Measurements from ENCODE around the gene C1QTNF9. TPM values are rescaled to one million over a fixed set of nuclear protein-coding genes. Genes with fewer than 3 reads are reported as not detected.

C1QTNF9 gene
- total and polyA plus RNA-seq, 2 donors (not counting 3 experiments of a cell fraction or from before 2014, with no cell fraction given), result not detected

GRCh38 chr13:24356270-24356669 lies 46.9 kb downstream of the C1QTNF9 start:
- TF ChIP-seq FOS (IDR thresholded peaks at IDR 0.05; ENCODE audit: borderline replicate concordance, insufficient read depth, low read length), result no peak
- TF ChIP-seq JUN (IDR thresholded peaks at IDR 0.05; ENCODE audit: borderline replicate concordance, insufficient read depth, insufficient read length, low read depth), result no peak
- no peak for TF ChIP-seq GATA2 (IDR thresholded peaks at IDR 0.05; ENCODE audit: insufficient read depth, insufficient read length, low read depth, low read length)
- TF ChIP-seq POLR2AphosphoS5 (IDR thresholded peaks at IDR 0.05; ENCODE audit: insufficient read depth, low read depth, low read length), result no peak
- no peak for TF ChIP-seq POLR2A (IDR thresholded peaks at IDR 0.05; ENCODE audit: low read depth, low read length)
- no peak for TF ChIP-seq MAX (IDR thresholded peaks at IDR 0.05; ENCODE audit: insufficient read depth, insufficient read length)
- no peak for TF ChIP-seq CTCF (IDR thresholded peaks at IDR 0.05; ENCODE audit: extremely low read depth in 1 of 2, insufficient read depth in 1 of 2, low read depth in 1 of 2, low read length in 2 of 2)
- TF ChIP-seq EZH2 (IDR thresholded peaks at IDR 0.05; ENCODE audit: borderline replicate concordance, low read depth, low read length, severe bottlenecking), result no peak
- TF ChIP-seq MYC (IDR thresholded peaks at IDR 0.05; ENCODE audit: low read depth, low read length), result no peak
- Histone ChIP-seq H3K9ac (replicated peaks; ENCODE audit: extremely low read depth, insufficient read depth, low read length) (no peak overlapping the region), H3K27me3 (ENCODE audit: control insufficient read depth in 2 of 2, insufficient read depth in 2 of 2, low read length in 2 of 2) (no peaks in the 10 kb centered on the region), H3K79me2 (ENCODE audit: control insufficient read depth, insufficient read depth, low read length) (no peaks in the 10 kb centered on the region), H3K36me3 (ENCODE audit: control insufficient read depth in 2 of 2, extremely low read depth in 1 of 2, insufficient read depth in 2 of 2, low read length in 2 of 2) (no peaks in the 10 kb centered on the region), H4K20me1 (replicated peaks; ENCODE audit: control insufficient read depth, extremely low read depth, insufficient read depth, low read length) (no peaks in the 10 kb centered on the region), H3K4me2 (ENCODE audit: insufficient read depth, low read length) (no peak overlapping the region), H3K9me1 (replicated peaks; ENCODE audit: control insufficient read depth, extremely low read depth, insufficient read depth, low read length) (no peaks in the 10 kb centered on the region), H3K9me3 (replicated peaks; ENCODE audit: control insufficient read depth, insufficient read depth, low read length) (no peaks in the 10 kb centered on the region), H3K4me3 (replicated peaks in 1 of 3; ENCODE audit: insufficient read depth in 1 of 3, low read depth in 1 of 3, low read length in 3 of 3) (no peak overlapping the region), H3K27ac (ENCODE audit: insufficient read depth, low read depth, low read length) (no peak overlapping the region), H2AFZ (ENCODE audit: low read depth, low read length) (no peak overlapping the region), H3K4me1 (ENCODE audit: control insufficient read depth, extremely low read depth, insufficient read depth, low read length) (no peaks in the 10 kb centered on the region)
- dilution Hi-C loops (cut with MboI; ENCODE audit: extremely low pct_ligation_motif_present, low sequenced_read_pairs) (no loop called here), intact Hi-C loops (cut with micrococcal nuclease) (no loop called here)
- FAIRE-seq (no peak), DNase-seq (ENCODE audit: low read depth, low spot score) (no peak)
- ChIA-PET POLR2A (no interaction called here), CTCF (no interaction called here)
- BruUV-seq (replicated peaks), result no TSS peak
